A549 treated with GW870086 at 1 μM for 4 hours (cell line): ENCODE data around the gene RNU7-1. TPM values are rescaled to one million over a fixed set of nuclear protein-coding genes. Genes with fewer than 3 reads are reported as not detected.

Experiments
- total RNA-seq: library from RNA; stranded (reverse); fragments of 200-300 nt; extraction: Qiagen RNA extraction; gene quantifications from 5 replicates; pipeline ENCODE4 v1.2.3, GENCODE V29; 2022; ENCODE audit warnings: low read depth

Gene RNU7-1
- not detected in 5 replicates for total RNA-seq

DNA sequence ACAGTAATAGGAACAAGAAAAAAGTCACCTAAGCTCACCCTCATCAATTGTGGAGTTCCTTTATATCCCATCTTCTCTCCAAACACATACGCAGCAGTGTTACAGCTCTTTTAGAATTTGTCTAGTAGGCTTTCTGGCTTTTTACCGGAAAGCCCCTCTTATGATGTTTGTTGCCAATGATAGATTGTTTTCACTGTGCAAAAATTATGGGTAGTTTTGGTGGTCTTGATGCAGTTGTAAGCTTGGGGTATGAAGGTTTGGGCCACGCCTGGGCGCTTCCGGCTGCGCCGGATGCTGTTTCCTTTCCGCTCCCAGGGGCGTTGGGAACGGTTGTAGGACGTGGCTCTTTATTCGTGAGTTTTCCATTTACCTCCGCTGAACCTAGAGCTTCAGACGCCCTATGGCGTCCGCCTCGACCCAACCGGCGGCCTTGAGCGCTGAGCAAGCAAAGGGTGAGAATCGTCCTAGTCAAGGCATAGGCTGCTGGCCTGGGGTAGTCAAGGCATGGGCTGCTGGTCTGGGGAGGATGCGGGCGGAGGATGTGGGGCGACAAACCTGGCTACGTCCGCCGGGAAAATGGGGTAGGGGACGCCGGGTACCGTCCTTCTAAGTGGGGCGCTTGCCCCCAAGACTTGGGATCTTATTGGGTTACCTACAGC lies at the start of gene RNU7-1, which contains the start of gene C12orf57:
RNU7-1 (plus strand) TSS at position 95 of the 659 bp plus-strand sequence.
C12orf57 (plus strand) TSS at position 301 of the 659 bp plus-strand sequence; CDS start at position 401, 100 bp downstream.

DNA sequence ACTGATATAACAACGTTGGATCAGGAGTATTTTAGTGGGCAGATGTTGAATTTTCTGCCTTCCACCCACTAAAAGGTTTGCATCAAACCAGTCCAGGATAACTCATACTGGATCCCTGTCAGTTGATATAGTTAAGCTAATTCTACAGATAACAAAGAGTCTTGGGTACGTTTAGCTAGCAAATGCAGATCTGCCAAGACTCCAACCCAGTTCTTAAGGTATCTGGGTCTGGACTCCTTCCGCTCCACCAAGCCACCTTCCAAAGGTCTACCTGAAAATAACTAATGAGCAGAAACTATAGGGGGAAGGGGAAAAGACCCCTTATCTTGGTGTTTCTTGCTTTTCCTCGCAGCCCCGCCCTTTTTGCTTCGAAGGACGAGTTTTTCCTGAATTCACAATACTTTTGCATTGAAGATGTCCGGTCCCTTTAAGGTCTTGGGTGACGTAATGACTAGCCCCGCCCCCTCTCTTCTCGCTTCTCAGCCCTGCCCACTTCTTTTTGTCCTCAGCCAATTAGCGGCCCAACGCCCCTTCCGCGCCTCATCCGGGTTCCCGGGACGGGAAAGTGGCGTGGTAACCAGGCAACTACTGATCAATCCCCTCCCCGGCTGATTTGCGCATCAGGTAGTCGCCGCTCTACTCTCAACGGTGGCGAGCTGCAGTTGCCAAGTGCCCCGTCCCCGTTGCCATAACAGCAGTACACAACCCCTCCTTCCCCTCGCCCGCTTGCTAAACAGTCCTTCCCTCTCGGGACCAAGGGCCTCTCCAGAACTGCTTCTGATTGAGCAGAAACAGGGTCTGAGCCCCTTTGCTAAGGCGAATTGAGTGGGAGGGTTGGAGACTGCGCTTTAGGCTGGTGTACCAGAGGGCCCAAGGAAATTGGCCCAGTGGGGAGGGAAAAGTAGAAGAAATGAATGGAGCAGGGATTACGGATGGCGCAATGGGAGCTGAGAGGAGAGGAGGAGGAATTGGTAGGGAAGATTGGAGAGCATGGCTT lies 39.0 kb upstream of the RNU7-1 start, which contains the start of gene LRRC23:
LRRC23 (plus strand) TSS at position 543 of the 997 bp plus-strand sequence. CDS start 812 bp downstream, outside the sequence.

DNA sequence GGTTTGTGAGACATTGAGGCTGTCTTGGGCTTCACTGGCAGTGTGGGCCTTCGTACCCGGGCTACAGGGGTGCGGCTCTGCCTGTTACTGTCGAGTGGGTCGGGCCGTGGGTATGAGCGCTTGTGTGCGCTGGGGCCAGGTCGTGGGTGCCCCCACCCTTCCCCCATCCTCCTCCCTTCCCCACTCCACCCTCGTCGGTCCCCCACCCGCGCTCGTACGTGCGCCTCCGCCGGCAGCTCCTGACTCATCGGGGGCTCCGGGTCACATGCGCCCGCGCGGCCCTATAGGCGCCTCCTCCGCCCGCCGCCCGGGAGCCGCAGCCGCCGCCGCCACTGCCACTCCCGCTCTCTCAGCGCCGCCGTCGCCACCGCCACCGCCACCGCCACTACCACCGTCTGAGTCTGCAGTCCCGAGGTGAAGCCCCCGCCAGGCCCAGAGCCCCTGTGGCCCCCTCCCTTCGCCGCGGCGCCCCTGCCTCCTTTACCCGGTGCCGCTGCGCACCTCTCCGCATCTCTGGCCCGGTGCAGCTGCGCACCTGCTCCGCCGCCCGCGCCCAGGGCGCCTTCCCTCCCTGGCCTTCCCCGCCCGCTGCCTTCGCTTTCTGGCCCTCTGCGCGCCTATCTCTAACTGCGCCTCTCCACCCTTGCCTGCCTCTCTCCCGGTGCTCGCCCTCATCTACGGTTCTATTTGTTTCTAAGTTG lies 29.2 kb upstream of the RNU7-1 start, which contains the start of gene ENO2:
ENO2 (plus strand) TSS at position 335 of the 701 bp plus-strand sequence. CDS start 1,253 bp downstream, outside the sequence.

DNA sequence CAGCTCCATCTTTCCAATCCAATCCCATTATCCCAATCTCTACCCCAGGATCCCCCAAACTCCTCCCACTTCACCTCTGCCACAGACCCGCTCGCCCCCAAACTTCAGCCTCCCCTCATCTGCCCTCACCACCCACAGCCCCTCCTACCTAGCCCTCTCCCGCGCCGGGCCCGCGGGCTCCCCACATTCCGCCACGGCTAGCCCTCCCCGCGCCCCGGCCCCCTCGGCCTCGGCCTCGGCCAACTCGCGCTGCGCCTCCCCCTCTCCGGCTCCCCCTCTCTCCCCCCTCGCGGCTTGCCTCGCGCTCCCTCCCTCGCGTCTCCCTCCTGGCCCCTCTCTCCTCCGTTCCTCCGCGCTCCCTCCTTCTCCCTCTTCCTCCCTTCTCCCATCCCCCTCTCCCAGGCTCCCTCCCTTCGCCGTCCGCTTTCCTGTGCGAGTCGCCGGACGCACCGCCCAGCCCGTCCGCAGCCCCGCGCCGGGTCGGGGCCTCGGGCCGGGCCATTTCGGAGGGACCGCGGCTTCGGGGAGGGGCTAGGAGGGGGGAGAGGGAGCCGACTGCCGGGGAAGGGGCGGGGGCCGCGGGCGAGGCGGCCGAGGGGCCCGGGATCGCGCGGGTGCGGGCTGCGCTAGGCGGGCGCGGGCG lies 16.1 kb upstream of the RNU7-1 start, which contains the start of gene ATN1:
ATN1 (plus strand) TSS at position 581 of the 643 bp plus-strand sequence. CDS start 6,043 bp downstream, outside the sequence.

DNA sequence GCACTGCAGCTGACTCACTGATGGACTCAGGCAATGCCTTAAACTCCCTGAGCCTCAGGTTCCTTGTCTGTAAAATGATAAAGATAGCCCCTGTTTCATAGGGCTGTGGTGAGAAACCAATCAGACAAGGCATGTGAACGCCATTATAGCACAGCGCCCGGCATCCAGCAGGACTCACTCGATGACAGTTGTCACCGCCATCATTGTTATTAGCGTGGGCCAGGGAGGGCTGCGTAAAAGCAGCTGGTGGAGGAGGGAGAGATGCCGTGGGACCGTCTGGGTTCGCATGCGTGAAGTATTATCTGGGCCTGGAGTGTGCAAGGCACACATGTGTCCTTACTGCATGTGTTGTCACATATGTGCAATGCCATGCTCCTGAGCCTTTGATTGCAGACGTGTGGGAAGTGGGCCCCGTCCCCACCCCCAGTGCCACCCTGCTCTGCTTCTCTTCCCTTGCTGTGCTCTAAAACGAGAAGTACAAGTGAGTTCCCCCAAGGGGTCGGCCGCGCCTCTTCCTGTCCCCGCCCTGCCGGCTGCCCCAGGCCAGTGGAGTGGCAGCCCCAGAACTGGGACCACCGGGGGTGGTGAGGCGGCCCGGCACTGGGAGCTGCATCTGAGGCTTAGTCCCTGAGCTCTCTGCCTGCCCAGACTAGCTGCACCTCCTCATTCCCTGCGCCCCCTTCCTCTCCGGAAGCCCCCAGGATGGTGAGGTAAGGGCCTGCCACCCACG lies 7.4 kb downstream of the RNU7-1 start, which contains the start of gene PTPN6:
PTPN6 (plus strand) TSS at position 546 of the 730 bp plus-strand sequence; CDS start at position 703, 157 bp downstream.

Other genes starting within 250 kb of the RNU7-1 start
- gene PIANP, start 243.0 kb upstream of the RNU7-1 start, total RNA-seq: 0.95 to 1.5 TPM (median 0.97 TPM) in 5 replicates
- gene COPS7A, start 219.8 kb upstream of the RNU7-1 start, total RNA-seq: 48.9 to 55.9 TPM (median 52.8 TPM) in 5 replicates
- 261 to 319 TPM (median 311 TPM) in 5 replicates for gene MLF2, start 190.7 kb upstream of the RNU7-1 start, total RNA-seq
- gene PTMS, start 177.5 kb upstream of the RNU7-1 start, total RNA-seq: 593 to 907 TPM (median 774 TPM) in 5 replicates
- gene LAG3, start 171.3 kb upstream of the RNU7-1 start, total RNA-seq: 0.94 to 2.1 TPM (median 1.5 TPM) in 5 replicates
- gene CD4, start 154.3 kb upstream of the RNU7-1 start, total RNA-seq: not detected in 5 replicates
- gene GPR162, start 122.0 kb upstream of the RNU7-1 start, total RNA-seq: 0.27 to 1.1 TPM (median 0.61 TPM) in 5 replicates
- 19.6 to 28.9 TPM (median 27.4 TPM) in 5 replicates for gene P3H3, start 115.4 kb upstream of the RNU7-1 start, total RNA-seq
- gene GNB3, start 102.9 kb upstream of the RNU7-1 start, total RNA-seq: 0.96 to 1.9 TPM (median 1.8 TPM) in 5 replicates
- gene CDCA3, start 92.5 kb upstream of the RNU7-1 start, total RNA-seq: 70.8 to 86.2 TPM (median 80.8 TPM) in 5 replicates
- gene USP5, start 91.7 kb upstream of the RNU7-1 start, total RNA-seq: 69.7 to 80.0 TPM (median 72.6 TPM) in 5 replicates
- 1,472 to 1,683 TPM (median 1,669 TPM) in 5 replicates for gene TPI1, start 76.3 kb upstream of the RNU7-1 start, total RNA-seq
- gene SPSB2, start 70.5 kb upstream of the RNU7-1 start, total RNA-seq: 30.1 to 40.4 TPM (median 37.5 TPM) in 5 replicates
- 16.6 to 18.7 TPM (median 17.2 TPM) in 5 replicates for gene LRRC23, start 39.0 kb upstream of the RNU7-1 start, total RNA-seq
- gene ENO2, start 29.2 kb upstream of the RNU7-1 start, total RNA-seq: 38.6 to 40.3 TPM (median 40.0 TPM) in 5 replicates
- 54.4 to 77.3 TPM (median 73.9 TPM) in 5 replicates for gene ATN1, start 15.9 kb upstream of the RNU7-1 start, total RNA-seq
- gene C12orf57, start 206 bp downstream of the RNU7-1 start, total RNA-seq: 300 to 340 TPM (median 314 TPM) in 5 replicates
- gene PTPN6, start 7.5 kb downstream of the RNU7-1 start, total RNA-seq: 8.6 to 14.0 TPM (median 11.0 TPM) in 5 replicates
- gene PHB2, start 26.8 kb downstream of the RNU7-1 start, total RNA-seq: 324 to 339 TPM (median 332 TPM) in 5 replicates
- gene EMG1, start 27.1 kb downstream of the RNU7-1 start, total RNA-seq: 63.3 to 71.8 TPM (median 66.5 TPM) in 5 replicates
- gene LPCAT3, start 74.7 kb downstream of the RNU7-1 start, total RNA-seq: 26.3 to 31.4 TPM (median 27.6 TPM) in 5 replicates
- 39.5 to 62.4 TPM (median 44.8 TPM) in 5 replicates for gene C1S, start 116.9 kb downstream of the RNU7-1 start, total RNA-seq
- 27.8 to 41.1 TPM (median 29.9 TPM) in 5 replicates for gene C1R, start 148.6 kb downstream of the RNU7-1 start, total RNA-seq
- gene C1RL, start 165.4 kb downstream of the RNU7-1 start, total RNA-seq: 11.4 to 14.2 TPM (median 12.8 TPM) in 5 replicates
- gene RBP5, start 185.1 kb downstream of the RNU7-1 start, total RNA-seq: not detected in 5 replicates
- 13.6 to 18.3 TPM (median 16.0 TPM) in 5 replicates for gene CLSTN3, start 186.6 kb downstream of the RNU7-1 start, total RNA-seq
- gene PEX5, start 245.9 kb downstream of the RNU7-1 start, total RNA-seq: 24.4 to 31.8 TPM (median 29.5 TPM) in 5 replicates